ENCODE results near the gene HIVEP3. TPM values are rescaled to one million over a fixed set of nuclear protein-coding genes. Genes with fewer than 3 reads are reported as not detected.
A peak's percentile ranks its signal among the peaks of the same experiment; 100 is the strongest.

HIVEP3 gene
- total and polyA plus RNA-seq, 2 donors (not counting 1 experiment from before 2014, with no cell fraction given): 2.0 to 5.1 TPM

DNA sequence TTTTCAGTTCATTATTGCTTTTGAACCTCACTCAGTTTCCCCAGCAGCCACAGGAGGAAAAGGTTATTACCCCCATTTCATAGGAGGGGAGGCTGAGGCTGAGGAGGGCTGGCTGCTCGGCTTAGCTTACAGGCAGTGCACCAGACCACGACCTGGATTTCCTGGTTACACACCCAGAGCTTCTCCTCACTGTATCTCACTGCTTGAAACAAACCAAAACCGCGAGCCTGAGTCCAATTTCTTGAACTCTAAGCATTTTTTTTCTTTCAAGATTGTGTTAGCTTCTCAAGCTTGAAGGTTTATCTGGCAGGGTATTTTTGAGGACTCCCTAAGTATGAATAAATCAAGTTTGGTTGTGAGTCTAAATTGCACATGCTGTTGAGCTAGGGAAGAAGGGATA lies 245.3 kb downstream of the HIVEP3 start:
- Histone ChIP-seq H3K4me3 (ENCODE audit: control extremely low read depth in 1 of 5, extremely low read depth in 1 of 5, insufficient read depth in 1 of 5, low read depth in 2 of 5, low read length in 4 of 5) (peak overlapping the region in 3 of 5 experiments; percentile 36 to 53 (median 39)), H3K9me3 (ENCODE audit: control extremely low read depth in 1 of 3, control insufficient read depth in 2 of 3, insufficient read depth in 1 of 3, low read length in 2 of 3) (no peaks in the 10 kb centered on the region), H3K27me3 (replicated peaks in 1 of 4; ENCODE audit: control extremely low read depth in 1 of 4, control insufficient read depth in 3 of 4, insufficient read depth in 4 of 4, low read length in 3 of 4) (no peaks in the 10 kb centered on the region), H3K4me1 (ENCODE audit: control insufficient read depth in 2 of 2, insufficient read depth in 2 of 2, low read length in 2 of 2) (peaks cover 42 to 70% of the 10 kb centered on the region in 2 donors), H3K36me3 (replicated peaks in 1 of 2; ENCODE audit: control extremely low read depth in 1 of 2, control insufficient read depth in 1 of 2, extremely low read depth in 1 of 2, insufficient read depth in 2 of 2, low read length in 1 of 2) (no peaks in the 10 kb centered on the region), H4K20me1 (ENCODE audit: control insufficient read depth, insufficient read depth, low read length, poor library complexity, severe bottlenecking) (no peaks in the 10 kb centered on the region), H3K9ac (ENCODE audit: low read length) (peak overlapping the region; percentile 53), H2AFZ (ENCODE audit: insufficient read depth, low read depth, low read length, poor library complexity, severe bottlenecking) (peak overlapping the region; percentile 8), H3K79me2 (ENCODE audit: control insufficient read depth, insufficient read depth, low read length) (no peaks in the 10 kb centered on the region), H3K27ac (ENCODE audit: low read length in 2 of 2) (peak overlapping the region; percentile 75 to 81), H3K4me2 (replicated peaks; ENCODE audit: low read depth, low read length, poor library complexity, severe bottlenecking) (peak overlapping the region; percentile 75)
- CTCF ChIA-PET: interaction anchor here (0.6 to 2.3 kb wide), 11 partner anchors 11 to 497 kb away, joined by 3 to 15 read pairs (median 5); no protein-coding TSS in a partner anchor
- ATAC-seq (ENCODE audit: low read depth): peak; percentile 85
- H3K9me3 Mint-ChIP-seq (ENCODE audit: insufficient read depth): no peaks in the 10 kb centered on the region
- H3K4me3 Mint-ChIP-seq: peak overlapping the region; percentile 86
- TF ChIP-seq, protein P1, sequence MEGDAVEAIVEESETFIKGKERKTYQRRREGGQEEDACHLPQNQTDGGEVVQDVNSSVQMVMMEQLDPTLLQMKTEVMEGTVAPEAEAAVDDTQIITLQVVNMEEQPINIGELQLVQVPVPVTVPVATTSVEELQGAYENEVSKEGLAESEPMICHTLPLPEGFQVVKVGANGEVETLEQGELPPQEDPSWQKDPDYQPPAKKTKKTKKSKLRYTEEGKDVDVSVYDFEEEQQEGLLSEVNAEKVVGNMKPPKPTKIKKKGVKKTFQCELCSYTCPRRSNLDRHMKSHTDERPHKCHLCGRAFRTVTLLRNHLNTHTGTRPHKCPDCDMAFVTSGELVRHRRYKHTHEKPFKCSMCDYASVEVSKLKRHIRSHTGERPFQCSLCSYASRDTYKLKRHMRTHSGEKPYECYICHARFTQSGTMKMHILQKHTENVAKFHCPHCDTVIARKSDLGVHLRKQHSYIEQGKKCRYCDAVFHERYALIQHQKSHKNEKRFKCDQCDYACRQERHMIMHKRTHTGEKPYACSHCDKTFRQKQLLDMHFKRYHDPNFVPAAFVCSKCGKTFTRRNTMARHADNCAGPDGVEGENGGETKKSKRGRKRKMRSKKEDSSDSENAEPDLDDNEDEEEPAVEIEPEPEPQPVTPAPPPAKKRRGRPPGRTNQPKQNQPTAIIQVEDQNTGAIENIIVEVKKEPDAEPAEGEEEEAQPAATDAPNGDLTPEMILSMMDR (IDR thresholded peaks at IDR 0.05): no peak
- TF ChIP-seq EZH2 (IDR thresholded peaks at IDR 0.05; ENCODE audit: borderline replicate concordance, insufficient read depth, low read depth, low read length, poor library complexity, severe bottlenecking): no peak
- WGBS (ENCODE audit: insufficient coverage): 0% methylated on average over 2 of the region's 4 CpGs
- peak overlapping the region; percentile 86 for H3K27ac Mint-ChIP-seq
- H3K27me3 Mint-ChIP-seq: no peaks in the 10 kb centered on the region
- intact Hi-C loops (cut with micrococcal nuclease): loop anchor here (1.0 kb wide), 1 partner anchor 11 kb away; no protein-coding TSS in a partner anchor
- DNase-seq: peak; percentile 73
- H3K4me1 Mint-ChIP-seq: peaks cover 82% of the 10 kb centered on the region
- POLR2A ChIA-PET: interaction anchor here (0.6 to 1.3 kb wide), 3 partner anchors 10 to 45 kb away, joined by 4 to 5 read pairs (median 5); no protein-coding TSS in a partner anchor

DNA sequence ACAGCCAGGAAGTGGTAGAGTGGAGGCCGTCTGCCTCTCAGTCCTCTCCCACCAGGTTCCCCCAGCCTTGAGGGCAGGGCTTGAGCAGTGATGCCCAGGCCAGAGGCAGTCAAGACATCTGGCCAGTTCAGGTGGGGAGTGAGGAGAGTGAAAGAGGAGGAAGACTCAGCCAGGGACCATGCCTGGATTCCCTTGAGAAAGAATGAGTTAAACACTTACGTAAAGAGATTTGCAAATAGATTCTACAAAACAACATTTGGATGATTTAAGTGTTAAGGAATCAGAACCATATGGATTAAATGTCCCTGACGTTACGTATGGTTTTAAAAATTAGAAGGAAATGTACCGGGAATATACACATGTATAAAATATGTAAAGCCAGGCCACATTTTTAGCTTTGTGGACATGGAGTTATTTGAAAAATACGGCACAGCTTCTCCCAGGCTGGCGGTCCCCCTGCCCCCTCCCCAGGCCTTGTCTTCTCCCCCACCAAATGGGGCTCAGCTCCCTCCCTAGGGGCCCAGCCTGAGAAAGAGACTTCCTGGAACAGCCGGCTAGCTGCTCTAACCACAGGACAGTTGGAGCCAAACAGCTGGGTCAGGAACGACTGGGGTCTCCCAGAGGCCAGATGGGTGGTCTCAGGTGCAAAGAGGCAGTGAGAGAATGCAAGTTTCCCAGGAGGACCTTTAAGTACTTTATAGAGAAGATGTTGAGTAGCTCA lies 245.9 kb downstream of the HIVEP3 start:
- Histone ChIP-seq H4K20me1 (ENCODE audit: control insufficient read depth, insufficient read depth, low read length, poor library complexity, severe bottlenecking) (no peaks in the 10 kb centered on the region), H3K79me2 (ENCODE audit: control insufficient read depth, insufficient read depth, low read length) (no peaks in the 10 kb centered on the region), H3K4me2 (replicated peaks; ENCODE audit: low read depth, low read length, poor library complexity, severe bottlenecking) (peak overlapping the region; percentile 75), H3K9ac (ENCODE audit: low read length) (peak overlapping the region; percentile 53), H2AFZ (ENCODE audit: insufficient read depth, low read depth, low read length, poor library complexity, severe bottlenecking) (peak overlapping the region; percentile 34), H3K9me3 (ENCODE audit: control extremely low read depth in 1 of 3, control insufficient read depth in 2 of 3, insufficient read depth in 1 of 3, low read length in 2 of 3) (no peaks in the 10 kb centered on the region), H3K4me3 (ENCODE audit: control extremely low read depth in 1 of 5, extremely low read depth in 1 of 5, insufficient read depth in 1 of 5, low read depth in 2 of 5, low read length in 4 of 5) (peak overlapping the region in 3 of 5 experiments; percentile 36 to 53 (median 39)), H3K27me3 (replicated peaks in 1 of 4; ENCODE audit: control extremely low read depth in 1 of 4, control insufficient read depth in 3 of 4, insufficient read depth in 4 of 4, low read length in 3 of 4) (no peaks in the 10 kb centered on the region), H3K4me1 (ENCODE audit: control insufficient read depth in 2 of 2, insufficient read depth in 2 of 2, low read length in 2 of 2) (peaks cover 41 to 70% of the 10 kb centered on the region in 2 donors), H3K36me3 (replicated peaks in 1 of 2; ENCODE audit: control extremely low read depth in 1 of 2, control insufficient read depth in 1 of 2, extremely low read depth in 1 of 2, insufficient read depth in 2 of 2, low read length in 1 of 2) (no peaks in the 10 kb centered on the region), H3K27ac (ENCODE audit: low read length in 2 of 2) (peak overlapping the region; percentile 75 to 81)
- POLR2A ChIA-PET: interaction anchor here (0.6 to 1.3 kb wide), 3 partner anchors 10 to 45 kb away, joined by 4 to 5 read pairs (median 5); no protein-coding TSS in a partner anchor
- H3K4me3 Mint-ChIP-seq: peak overlapping the region; percentile 86
- H3K4me1 Mint-ChIP-seq: peaks cover 82% of the 10 kb centered on the region
- peak; percentile 20 for DNase-seq
- ATAC-seq (ENCODE audit: low read depth): no peak
- H3K27me3 Mint-ChIP-seq: no peaks in the 10 kb centered on the region
- CTCF ChIA-PET: interaction anchor here (0.6 to 2.3 kb wide), 11 partner anchors 10 to 497 kb away, joined by 3 to 15 read pairs (median 5); no protein-coding TSS in a partner anchor
- intact Hi-C loops (cut with micrococcal nuclease): loop anchor here (1.0 kb wide), 1 partner anchor 10 kb away; no protein-coding TSS in a partner anchor
- H3K9me3 Mint-ChIP-seq (ENCODE audit: insufficient read depth): no peaks in the 10 kb centered on the region
- 0% methylated on average over 4 of the region's 9 CpGs for WGBS (ENCODE audit: insufficient coverage)
- peak overlapping the region; percentile 86 for H3K27ac Mint-ChIP-seq
- TF ChIP-seq EZH2 (IDR thresholded peaks at IDR 0.05; ENCODE audit: borderline replicate concordance, insufficient read depth, low read depth, low read length, poor library complexity, severe bottlenecking): no peak
- TF ChIP-seq, protein P1 (IDR thresholded peaks at IDR 0.05): no peak
